HepG2 (cell line): ENCODE data around the gene PTH1R. TPM values are rescaled to one million over a fixed set of nuclear protein-coding genes. Genes with fewer than 3 reads are reported as not detected.
A peak's percentile ranks its signal among the peaks of the same experiment; 100 is the strongest.

Experiments used
- ATAC-seq: fragments of 200-7000 bp; cut with Tn5 transposase; 3 replicates; pipeline ENCODE4 v1.9.1; 2020; ENCODE audit warnings: mild to moderate bottlenecking, moderate library complexity
- BruUV-seq: library from RNA; stranded (reverse); fragments of 400-500 nt; replicated peaks from 2 replicates; lab custom pipeline; 2021; lab: Mats Ljungman, UMichigan
- CTCF ChIA-PET: fragments of 300-600 bp; formaldehyde crosslinking; extraction: SDS; loops from one replicate; lab custom pipeline; 2021; ENCODE audit warnings: low total read pairs, inconsistent platforms, low intra/inter-chr PET ratio; lab: Yijun Ruan, JAX
- POLR2A ChIA-PET: fragments of 350-600 bp; sonication (Branson Sonifier 250); formaldehyde crosslinking; loops from one replicate; lab custom pipeline; 2020; ENCODE audit warnings: antibody characterized with exemption, inconsistent platforms; lab: Yijun Ruan, JAX
- DNase-seq: peaks from one replicate; pipeline ENCODE4 v3.0.0-alpha.2; 2015; ENCODE audit warnings: low spot score
- FAIRE-seq: peaks from 3 replicates; lab custom pipeline; 2011; peaks lifted over from hg19 to GRCh38; lab: Jason Lieb, UNC
- H2AFZ ChIP-seq: one replicate; pipeline ENCODE4 v1.6.1; 2011; ENCODE audit warnings: low read length, inconsistent platforms
- H3K27ac ChIP-seq: fragments of 300-600 bp; 3 replicates; pipeline ENCODE4 v1.8.0; 2011; ENCODE audit warnings: mixed run types, mild to moderate bottlenecking, mixed read lengths, low read length, inconsistent platforms; ENCODE audit not compliant: insufficient read depth; ENCODE audit errors: extremely low read length
- H3K27me3 ChIP-seq, 2 experiments: fragments of 200-600 bp in 1 of 2; 2 replicates in 1 of 2; 3 replicates in 1 of 2; pipeline versions ENCODE4 v1.6.0 to v1.8.0; 2011; ENCODE audit warnings: low read length in 2 of 2, mild to moderate bottlenecking in 2 of 2, moderate library complexity in 2 of 2, inconsistent platforms in 1 of 2; ENCODE audit not compliant: insufficient read depth in 2 of 2, control insufficient read depth in 1 of 2
- H3K36me3 ChIP-seq, 2 experiments: fragments of 200-600 bp in 1 of 2; replicated peaks in 1 of 2; 2 replicates in 1 of 2; 3 replicates in 1 of 2; pipeline versions ENCODE4 v1.5.1 to v1.8.0; 2011; ENCODE audit warnings: low read length in 2 of 2, inconsistent platforms in 1 of 2; ENCODE audit not compliant: insufficient read depth in 2 of 2, control insufficient read depth in 1 of 2
- H3K4me1 ChIP-seq: 2 replicates; pipeline ENCODE4 v1.5.1; 2012; ENCODE audit warnings: low read length, inconsistent platforms; ENCODE audit not compliant: insufficient read depth
- H3K4me2 ChIP-seq: 2 replicates; pipeline ENCODE4 v1.6.0; 2011; ENCODE audit warnings: low read depth, low read length, inconsistent platforms
- H3K4me3 ChIP-seq, 3 experiments: fragments of 200-600 bp in 1 of 3; sonication (generic), shearing (Covaris generic) in 1 of 3; replicated peaks in 1 of 3; 2 replicates each; pipeline ENCODE4 v1.5.1; 2011 to 2016; ENCODE audit warnings: low read length in 3 of 3, inconsistent platforms in 2 of 3, low read depth in 2 of 3, mild to moderate bottlenecking in 2 of 3, control low read depth in 1 of 3, mixed read lengths in 1 of 3; ENCODE audit not compliant: insufficient read depth in 1 of 3
- H3K79me2 ChIP-seq: one replicate; pipeline ENCODE4 v1.6.1; 2011; ENCODE audit warnings: low read length, inconsistent platforms; ENCODE audit not compliant: insufficient read depth
- H3K9ac ChIP-seq: 2 replicates; pipeline ENCODE4 v1.6.0; 2011; ENCODE audit warnings: mild to moderate bottlenecking, low read depth, low read length, inconsistent platforms; ENCODE audit not compliant: insufficient read depth
- H3K9me3 ChIP-seq: 2 replicates; pipeline ENCODE4 v1.5.1; 2012; ENCODE audit warnings: mild to moderate bottlenecking, low read length
- H4K20me1 ChIP-seq: 2 replicates; pipeline ENCODE4 v1.6.0; 2011; ENCODE audit warnings: inconsistent platforms, mild to moderate bottlenecking, low read length, moderate library complexity; ENCODE audit not compliant: insufficient read depth
- GATAD2A ChIP-seq: IDR thresholded peaks from 2 replicates; pipeline ENCODE4 v1.6.1; 2016
- HMG20A ChIP-seq: IDR thresholded peaks from 2 replicates; pipeline ENCODE4 v1.6.1; 2016; ENCODE audit warnings: borderline replicate concordance
- MAZ ChIP-seq, 2 experiments: sonication (generic) in 1 of 2; formaldehyde crosslinking in 1 of 2; IDR thresholded peaks; 2 replicates each; pipeline versions ENCODE4 v1.5.0 to v1.6.1; 2012 to 2020; ENCODE audit warnings: low read depth in 2 of 2, mild to moderate bottlenecking in 2 of 2, borderline replicate concordance in 1 of 2, improper control_type of control experiment in 1 of 2, low read length in 1 of 2, missing genetic modification reagents in 1 of 2, moderate library complexity in 1 of 2
- RAD21 ChIP-seq: fragments of 450-650 bp; formaldehyde crosslinking; IDR thresholded peaks from 2 replicates; pipeline ENCODE4 v1.5.0; 2020; ENCODE audit warnings: mild to moderate bottlenecking
- SALL1 ChIP-seq: sonication (generic); formaldehyde crosslinking; IDR thresholded peaks from 2 replicates; pipeline ENCODE4 v1.8.0; 2022; ENCODE audit warnings: mild to moderate bottlenecking, missing genetic modification reagents
- SMC3 ChIP-seq: IDR thresholded peaks from 2 replicates; pipeline ENCODE4 v1.6.1; 2011; ENCODE audit warnings: low read length, improper control_type of control experiment
- STAG1 ChIP-seq: sonication (generic); formaldehyde crosslinking; IDR thresholded peaks from 2 replicates; pipeline ENCODE4 v1.4.0; 2020; ENCODE audit warnings: missing genetic modification reagents
- TOPORS ChIP-seq: sonication (generic); formaldehyde crosslinking; IDR thresholded peaks from 2 replicates; pipeline ENCODE4 v1.8.0; 2023; ENCODE audit warnings: mild to moderate bottlenecking, missing genetic modification reagents
- XRCC5 ChIP-seq: fragments of 200-400 bp; formaldehyde crosslinking; optimal IDR thresholded peaks from 2 replicates; pipeline ENCODE3; 2017; ENCODE audit warnings: mild to moderate bottlenecking, low read length
- ZNF572 ChIP-seq: sonication (generic); formaldehyde crosslinking; IDR thresholded peaks from 2 replicates; pipeline ENCODE4 v1.5.1; 2020; ENCODE audit warnings: mild to moderate bottlenecking, missing genetic modification reagents
- WGBS: methylation state at CpG from one replicate; pipeline ENCODE4 v1.1.6; 2017; ENCODE audit warnings: low lambda C conversion rate; 5-methylcytosine and 5-hydroxymethylcytosine counted together
- in situ Hi-C: cut with HindIII; loops from 2 replicates; pipeline ENCODE4 v1.10.0; 2017; ENCODE audit warnings: low pct_unique_long_range_greater_than_20kb; ENCODE audit not compliant: extremely low pct_ligation_motif_present
- intact Hi-C: fragments of 100-400 bp; cut with micrococcal nuclease; formaldehyde crosslinking; loops from one replicate; pipeline ENCODE4 v1.10.0; 2022; ENCODE audit not compliant: unreplicated experiment
- polyA plus RNA-seq, 8 experiments: library from polyadenylated mRNA; depleted of rRNA in 3 of 8; stranded (reverse) in 7 of 8; unstranded in 1 of 8; fragments of >200 nt; fragmentation: Illumina TruSeq in 4 of 8; extraction: Trizol in 4 of 8; gene quantifications; 2 replicates each; pipeline versions ENCODE4 v1.2.1 to v1.2.3, GENCODE V29; 2011 to 2016; ENCODE audit warnings: low read depth in 4 of 8, missing spikeins in 1 of 8, mixed read lengths in 1 of 8; ENCODE audit not compliant: insufficient read depth in 1 of 8
- total RNA-seq, 5 experiments: library from RNA; depleted of rRNA; stranded (reverse); fragments of >200 nt; fragmentation: Illumina TruSeq; extraction: Trizol; gene quantifications; 2 replicates each; pipeline ENCODE4 v1.2.3, GENCODE V29; 2016; ENCODE audit warnings: low read depth in 1 of 5
- TF ChIP-seq, protein P1 (sequence below): IDR thresholded peaks from 2 replicates; pipeline ENCODE4 v1.6.1; 2012; ENCODE audit warnings: inconsistent platforms
- TF ChIP-seq, protein P2 (sequence below): sonication (generic); formaldehyde crosslinking; IDR thresholded peaks from 2 replicates; pipeline ENCODE4 v1.5.0; 2020; ENCODE audit warnings: mild to moderate bottlenecking, missing genetic modification reagents, moderate library complexity
- TF ChIP-seq, protein P3 (sequence below): sonication (generic); formaldehyde crosslinking; IDR thresholded peaks from 2 replicates; pipeline ENCODE4 v1.4.0; 2020; ENCODE audit warnings: missing genetic modification reagents

PTH1R gene
- total and polyA plus RNA-seq, 2 of the 13 experiments (the other 11 are each of a cell fraction or from before 2014, with no cell fraction given), result not detected

DNA sequence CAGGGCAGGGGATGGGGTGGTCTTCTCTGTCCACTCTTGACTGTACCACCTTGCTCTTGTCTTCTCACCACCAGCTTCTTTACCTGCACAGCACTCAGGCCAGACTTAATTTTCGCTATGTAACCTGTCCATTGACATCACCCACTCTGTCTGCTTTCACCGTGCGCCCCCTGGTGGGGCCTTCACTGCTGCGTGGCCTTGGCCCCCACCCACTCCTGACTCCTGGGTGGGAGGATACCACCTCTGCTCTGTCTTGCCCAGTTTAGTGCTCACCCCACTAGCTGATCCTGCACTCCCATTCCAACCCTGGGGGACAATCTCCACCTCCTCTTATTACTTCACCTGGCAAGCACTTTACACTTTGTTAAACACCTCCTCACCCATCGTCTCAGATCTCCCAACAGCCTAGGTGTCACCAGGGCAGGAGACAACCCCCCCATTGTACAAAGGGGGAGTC is 17.7 kb downstream of the PTH1R start:
- Histone ChIP-seq H3K36me3 (no peaks in the 10 kb centered on the region), H3K27ac (no peak overlapping the region), H3K27me3 (peaks cover 6 to 38% of the 10 kb centered on the region in 2 experiments; a peak in 4 of 5 replicates), H3K4me3 (no peak overlapping the region), H3K9ac (no peak overlapping the region), H3K4me2 (no peak overlapping the region), H3K9me3 (no peaks in the 10 kb centered on the region), H4K20me1 (no peaks in the 10 kb centered on the region), H3K79me2 (no peaks in the 10 kb centered on the region), H3K4me1 (peaks cover 13% of the 10 kb centered on the region), H2AFZ (no peak overlapping the region)
- DNase-seq, result peak; percentile 36
- ChIA-PET POLR2A (no interaction called here), CTCF (interaction anchor here (0.9 to 3.5 kb wide), 3 partner anchors 29 to 407 kb away, joined by 4 to 39 read pairs (median 18); no protein-coding TSS in a partner anchor)
- peak; percentile 85 for TF ChIP-seq RAD21 (CRISPR knock-in tag)
- no peak for TF ChIP-seq TOPORS (CRISPR knock-in tag)
- TF ChIP-seq SALL1 (CRISPR knock-in tag), result 0 out of 2 replicates have a peak, but pooled peaks have one; percentile 25
- TF ChIP-seq, protein P1, sequence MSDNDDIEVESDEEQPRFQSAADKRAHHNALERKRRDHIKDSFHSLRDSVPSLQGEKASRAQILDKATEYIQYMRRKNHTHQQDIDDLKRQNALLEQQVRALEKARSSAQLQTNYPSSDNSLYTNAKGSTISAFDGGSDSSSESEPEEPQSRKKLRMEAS, result 0 out of 2 replicates have a peak, but pooled peaks have one; percentile 5
- TF ChIP-seq HMG20A (CRISPR knock-in tag), result no peak
- TF ChIP-seq ZNF572, result no peak
- peak; percentile 17; the same call in 1 of the 2 replicates for TF ChIP-seq GATAD2A
- peak; percentile 81 for TF ChIP-seq SMC3
- peak; percentile 80; the same call in 1 of the 2 replicates for TF ChIP-seq MAZ (IDR thresholded peaks at IDR 0.05; ENCODE audit: borderline replicate concordance, low read depth, low read length)
- no peak for TF ChIP-seq MAZ (CRISPR knock-in tag; IDR thresholded peaks at IDR 0.05; ENCODE audit: low read depth)
- peak; percentile 65 for TF ChIP-seq XRCC5
- peak; percentile 89 for TF ChIP-seq STAG1 (CRISPR knock-in tag)
- TF ChIP-seq, protein P2, sequence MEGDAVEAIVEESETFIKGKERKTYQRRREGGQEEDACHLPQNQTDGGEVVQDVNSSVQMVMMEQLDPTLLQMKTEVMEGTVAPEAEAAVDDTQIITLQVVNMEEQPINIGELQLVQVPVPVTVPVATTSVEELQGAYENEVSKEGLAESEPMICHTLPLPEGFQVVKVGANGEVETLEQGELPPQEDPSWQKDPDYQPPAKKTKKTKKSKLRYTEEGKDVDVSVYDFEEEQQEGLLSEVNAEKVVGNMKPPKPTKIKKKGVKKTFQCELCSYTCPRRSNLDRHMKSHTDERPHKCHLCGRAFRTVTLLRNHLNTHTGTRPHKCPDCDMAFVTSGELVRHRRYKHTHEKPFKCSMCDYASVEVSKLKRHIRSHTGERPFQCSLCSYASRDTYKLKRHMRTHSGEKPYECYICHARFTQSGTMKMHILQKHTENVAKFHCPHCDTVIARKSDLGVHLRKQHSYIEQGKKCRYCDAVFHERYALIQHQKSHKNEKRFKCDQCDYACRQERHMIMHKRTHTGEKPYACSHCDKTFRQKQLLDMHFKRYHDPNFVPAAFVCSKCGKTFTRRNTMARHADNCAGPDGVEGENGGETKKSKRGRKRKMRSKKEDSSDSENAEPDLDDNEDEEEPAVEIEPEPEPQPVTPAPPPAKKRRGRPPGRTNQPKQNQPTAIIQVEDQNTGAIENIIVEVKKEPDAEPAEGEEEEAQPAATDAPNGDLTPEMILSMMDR, result peak; percentile 88
- TF ChIP-seq, protein P3, sequence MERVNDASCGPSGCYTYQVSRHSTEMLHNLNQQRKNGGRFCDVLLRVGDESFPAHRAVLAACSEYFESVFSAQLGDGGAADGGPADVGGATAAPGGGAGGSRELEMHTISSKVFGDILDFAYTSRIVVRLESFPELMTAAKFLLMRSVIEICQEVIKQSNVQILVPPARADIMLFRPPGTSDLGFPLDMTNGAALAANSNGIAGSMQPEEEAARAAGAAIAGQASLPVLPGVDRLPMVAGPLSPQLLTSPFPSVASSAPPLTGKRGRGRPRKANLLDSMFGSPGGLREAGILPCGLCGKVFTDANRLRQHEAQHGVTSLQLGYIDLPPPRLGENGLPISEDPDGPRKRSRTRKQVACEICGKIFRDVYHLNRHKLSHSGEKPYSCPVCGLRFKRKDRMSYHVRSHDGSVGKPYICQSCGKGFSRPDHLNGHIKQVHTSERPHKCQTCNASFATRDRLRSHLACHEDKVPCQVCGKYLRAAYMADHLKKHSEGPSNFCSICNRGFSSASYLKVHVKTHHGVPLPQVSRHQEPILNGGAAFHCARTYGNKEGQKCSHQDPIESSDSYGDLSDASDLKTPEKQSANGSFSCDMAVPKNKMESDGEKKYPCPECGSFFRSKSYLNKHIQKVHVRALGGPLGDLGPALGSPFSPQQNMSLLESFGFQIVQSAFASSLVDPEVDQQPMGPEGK, result peak; percentile 71
- in situ Hi-C loops (no loop called here), intact Hi-C loops (loop anchor here (1.0 to 2.0 kb wide), 2 partner anchors 28 to 190 kb away; no protein-coding TSS in a partner anchor)
- no peak for FAIRE-seq
- BruUV-seq, result no TSS peak
- peak; percentile 67 for ATAC-seq
- 12% methylated on average over 5 of the region's 5 CpGs for WGBS
